GM18867 (cell line): Measurements from ENCODE around the gene AOPEP.
A peak's percentile ranks its signal among the peaks of the same experiment; 100 is the strongest.
"Not testable (repeated sequence)": the region's sequence is repeated elsewhere in the genome, so short reads cannot be mapped to it uniquely, and the experiment has no call there.

Experiments used
- ATAC-seq: cut with Tn5 transposase; IDR thresholded peaks from one replicate; pipeline ENCODE4 v1.9.1; 2021; ENCODE audit warnings: mild to moderate bottlenecking, moderate library complexity; ENCODE audit not compliant: unreplicated experiment

The AOPEP gene

DNA sequence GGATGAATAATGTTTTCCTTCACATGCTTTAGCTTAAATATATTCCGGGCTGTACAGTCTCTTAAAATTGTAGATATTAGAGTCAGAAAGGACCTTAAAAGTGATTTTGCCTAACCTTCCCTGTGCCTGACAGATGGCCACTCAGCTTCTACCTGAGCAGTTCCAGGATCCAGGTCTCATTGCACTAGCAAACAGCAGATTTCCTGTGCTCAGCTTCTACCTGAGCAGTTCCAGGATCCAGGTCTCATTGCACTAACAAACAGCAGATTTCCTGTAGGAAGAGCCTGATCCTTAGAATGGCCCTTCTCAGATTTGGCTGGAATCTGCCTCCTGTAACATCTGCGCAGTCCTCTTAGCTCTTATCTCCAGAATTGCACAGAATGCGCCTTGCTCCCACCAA lies 219.8 kb downstream of the AOPEP start:
- ATAC-seq: no peak

DNA sequence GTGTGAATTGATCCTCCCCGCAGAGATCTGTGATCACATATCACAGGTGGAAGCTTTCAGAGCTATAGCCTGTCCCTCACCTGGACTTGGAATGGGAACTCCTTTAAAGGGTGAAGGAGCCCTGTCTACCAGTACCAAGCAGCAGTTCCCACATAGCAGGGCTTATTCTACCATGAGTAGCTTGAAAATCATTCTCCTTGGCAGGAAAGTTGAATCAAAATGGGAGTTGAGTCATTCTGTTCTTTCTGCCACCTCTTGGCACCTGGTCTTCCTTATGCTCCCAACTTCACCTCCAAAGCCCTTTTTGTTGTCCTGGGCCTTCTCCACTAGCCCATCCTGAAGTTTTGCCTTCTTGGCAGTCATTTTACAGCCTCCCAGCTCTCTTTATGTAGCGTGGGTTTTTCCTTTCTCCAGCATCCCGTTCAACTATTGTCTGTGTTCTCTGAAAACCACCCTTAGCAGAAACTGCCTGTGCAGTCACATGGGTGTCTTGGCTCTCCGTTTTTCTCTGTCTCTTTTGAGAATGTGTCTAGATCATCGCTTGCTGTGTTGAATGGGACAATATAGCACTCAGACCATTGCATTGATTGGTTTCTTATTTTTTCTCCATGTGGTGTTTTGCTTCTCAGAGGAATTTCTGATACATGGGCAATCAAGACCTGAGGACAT lies 222.2 kb downstream of the AOPEP start:
- no peak for ATAC-seq

DNA sequence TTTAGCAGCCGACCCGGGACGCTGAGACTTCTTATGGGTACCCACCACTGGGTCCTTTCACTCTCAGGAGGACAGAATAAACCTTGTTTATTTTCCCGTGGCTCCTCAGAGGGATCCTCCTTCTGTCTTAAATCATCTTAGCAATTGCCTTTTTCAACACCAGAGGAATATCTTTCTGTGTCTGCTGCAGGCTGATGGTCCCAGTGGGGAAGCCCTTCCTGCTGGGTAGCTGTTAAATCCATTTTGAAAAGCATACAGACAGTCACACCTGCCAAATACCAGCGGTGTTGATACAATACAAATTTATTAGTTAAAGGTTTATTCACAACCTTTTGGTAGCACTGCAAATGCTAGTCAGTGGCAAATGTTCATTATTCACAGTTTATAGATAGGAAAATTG lies 222.9 kb downstream of the AOPEP start:
- ATAC-seq: no peak

DNA sequence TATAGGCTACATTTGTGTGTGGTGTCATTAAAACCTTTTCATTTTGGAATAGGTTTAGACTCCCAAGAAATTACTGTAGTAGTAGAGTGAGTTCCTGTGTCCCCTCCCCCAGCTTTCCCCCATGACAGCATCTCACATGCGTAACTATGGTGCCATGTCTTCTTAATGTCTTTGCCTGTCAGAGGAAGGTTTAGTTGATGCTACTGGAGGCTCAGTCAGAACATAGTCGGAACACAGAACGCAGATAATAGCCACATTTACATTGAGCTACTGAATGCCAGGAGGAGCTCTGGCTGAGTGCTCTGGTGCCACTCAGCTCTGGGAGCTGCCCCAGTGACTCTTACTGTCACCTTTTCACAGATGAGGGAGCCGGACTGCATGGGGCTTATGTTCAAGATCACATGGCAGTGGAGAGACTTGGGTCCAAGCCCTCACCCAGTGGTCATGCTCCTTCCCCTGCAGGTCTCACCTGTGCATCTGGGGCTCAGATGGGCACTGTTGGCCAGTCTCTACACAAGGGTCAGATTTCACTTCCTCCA lies 223.6 kb downstream of the AOPEP start:
- ATAC-seq: no peak

DNA sequence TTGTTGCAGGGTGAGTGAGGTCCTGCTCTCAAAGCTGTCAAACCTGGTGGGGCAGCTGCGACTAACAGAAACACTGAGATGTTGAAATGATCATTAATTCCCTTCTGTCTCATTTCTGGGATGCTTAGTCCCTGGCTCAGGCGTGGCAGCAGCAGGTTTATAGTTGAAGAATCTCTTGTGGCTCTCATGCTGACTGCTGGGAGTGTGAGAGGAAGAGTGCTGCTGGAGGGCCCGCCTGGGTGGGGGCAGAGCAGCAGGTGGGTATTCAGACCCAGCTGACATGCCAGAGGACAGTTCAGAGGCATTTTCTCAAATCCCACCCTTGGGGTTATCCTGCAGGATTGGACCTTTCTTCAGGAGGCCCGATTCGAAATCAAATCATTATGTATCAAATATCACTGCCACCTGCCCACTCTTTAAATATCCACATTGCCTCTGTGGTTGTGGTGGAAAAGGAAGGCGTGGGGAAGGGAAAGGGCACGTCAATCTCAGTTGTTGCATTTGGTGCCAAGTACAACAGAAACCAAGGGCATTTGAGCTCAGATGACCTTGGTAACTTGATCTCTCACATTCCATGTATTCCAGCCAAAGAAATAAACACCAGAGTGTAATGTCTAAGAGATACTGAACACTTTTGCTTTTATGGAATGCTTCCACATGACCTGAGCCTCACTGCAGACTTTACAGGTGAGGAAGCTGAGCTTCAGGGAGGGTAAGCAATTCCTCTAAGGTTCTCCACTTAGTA lies 224.3 kb downstream of the AOPEP start:
- ATAC-seq: no peak

DNA sequence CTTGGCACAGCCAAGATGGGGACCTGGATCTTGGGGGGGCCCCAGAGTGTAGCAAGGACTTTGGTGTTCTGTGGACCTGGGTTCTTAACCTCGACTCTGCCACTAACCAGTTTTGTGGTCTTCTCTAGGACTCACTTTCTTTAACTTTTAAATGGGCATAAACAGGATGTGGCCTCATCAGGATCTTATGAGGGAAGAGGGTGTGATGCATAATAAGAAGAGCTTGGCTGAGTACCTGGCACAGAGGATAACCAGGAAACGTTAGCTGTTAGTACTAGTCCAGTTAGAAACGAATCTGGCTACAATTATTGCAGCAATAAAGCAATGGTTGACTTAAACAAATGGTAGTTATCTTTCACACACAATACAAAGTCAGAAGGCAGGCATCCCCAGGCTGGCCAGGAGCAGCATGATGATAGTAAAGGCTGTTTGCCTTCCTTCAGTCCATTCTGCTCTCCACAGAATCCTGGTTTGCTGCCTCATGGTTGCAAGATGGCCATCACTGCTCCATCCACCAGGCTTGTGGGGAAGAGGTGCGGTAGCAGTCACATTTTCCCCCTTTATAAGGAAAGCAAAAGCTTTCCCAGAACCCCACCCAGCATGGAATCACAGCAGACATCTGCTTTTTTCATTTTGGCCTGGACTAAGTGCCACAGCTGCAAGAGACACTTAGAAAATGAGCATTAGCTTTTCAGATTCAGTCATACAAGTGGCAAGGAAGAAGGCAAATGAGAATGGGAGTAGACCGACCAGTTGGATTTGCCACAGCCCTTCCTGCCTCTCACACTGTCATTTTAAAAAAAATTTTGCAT lies 225.0 kb downstream of the AOPEP start:
- ATAC-seq: no peak

DNA sequence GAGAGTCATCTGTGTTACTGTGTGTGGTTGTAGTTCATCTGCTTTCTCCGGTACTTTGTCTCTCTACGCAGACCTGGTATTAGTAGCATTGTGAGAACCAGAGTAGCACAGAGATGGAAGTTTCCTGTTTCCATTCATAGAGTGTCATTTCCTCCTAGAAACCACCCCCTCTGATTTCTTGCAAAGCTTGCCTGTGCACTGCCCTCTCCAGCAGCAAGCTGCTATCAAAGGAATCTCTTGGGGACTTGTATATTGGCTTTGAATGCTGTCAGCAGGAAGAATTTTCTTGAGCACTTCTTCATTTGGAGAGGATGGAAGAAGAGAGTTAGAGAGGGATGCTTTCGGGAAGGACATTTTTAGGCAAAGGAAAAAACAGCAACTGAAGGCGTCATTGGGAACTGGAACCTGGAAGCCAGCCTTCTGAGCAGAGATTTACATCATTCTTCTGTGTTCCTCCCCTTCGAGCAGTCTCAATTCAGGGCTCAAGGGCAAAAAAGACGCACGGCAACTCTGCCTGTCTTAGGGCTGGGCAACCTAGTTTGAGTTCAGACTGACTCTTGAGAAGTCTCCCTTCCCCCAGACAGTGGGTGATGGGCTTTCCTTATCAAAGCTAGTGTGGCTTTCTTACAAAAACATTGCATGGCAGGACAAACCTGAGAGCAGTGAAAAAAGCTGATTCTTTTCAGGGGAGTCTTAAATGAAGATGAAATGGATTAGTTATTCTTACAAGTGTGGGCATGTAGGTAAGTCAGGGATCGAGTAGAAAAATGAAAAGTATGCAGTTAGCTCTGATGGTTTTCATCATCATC lies 226.3 kb downstream of the AOPEP start:
- peak; percentile 93 for ATAC-seq

DNA sequence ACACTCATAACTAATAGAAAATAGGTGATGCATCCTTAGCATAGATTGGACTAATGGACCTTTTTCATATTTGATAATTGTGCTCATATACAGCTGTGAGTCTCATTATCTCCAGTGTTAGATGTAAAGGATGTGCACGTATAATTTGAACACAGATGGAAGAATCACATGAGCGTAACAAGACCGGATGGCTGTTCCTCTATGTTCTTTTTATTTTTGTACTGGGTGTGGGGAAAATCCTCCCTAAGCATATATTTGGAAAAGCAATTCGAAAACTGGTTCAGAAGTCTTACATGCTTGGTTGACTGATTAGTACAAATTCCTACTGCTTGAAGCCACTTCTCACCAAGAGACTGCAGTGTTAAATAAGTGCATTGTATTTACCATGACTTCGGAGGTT lies 230.2 kb downstream of the AOPEP start:
- ATAC-seq: no peak

DNA sequence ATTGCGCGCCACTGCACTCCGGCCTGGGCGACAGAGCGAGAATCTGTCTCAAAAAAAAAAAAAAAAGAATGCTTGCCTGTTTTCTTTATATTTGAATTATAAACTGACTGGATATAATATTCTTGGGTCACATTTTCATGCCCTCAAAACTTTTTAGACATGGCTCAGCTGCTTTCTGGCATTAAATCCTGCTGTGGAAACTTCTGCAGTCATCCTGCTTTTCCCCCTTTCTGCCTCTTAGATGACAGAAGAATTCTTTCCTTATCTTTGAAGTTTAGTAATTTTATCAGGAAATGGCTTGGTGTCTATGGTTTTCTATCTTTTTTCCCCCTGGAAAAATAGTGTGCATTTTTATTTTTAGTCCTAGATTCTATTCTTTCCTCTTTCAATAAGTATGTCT lies 234.5 kb downstream of the AOPEP start:
- no peak for ATAC-seq

DNA sequence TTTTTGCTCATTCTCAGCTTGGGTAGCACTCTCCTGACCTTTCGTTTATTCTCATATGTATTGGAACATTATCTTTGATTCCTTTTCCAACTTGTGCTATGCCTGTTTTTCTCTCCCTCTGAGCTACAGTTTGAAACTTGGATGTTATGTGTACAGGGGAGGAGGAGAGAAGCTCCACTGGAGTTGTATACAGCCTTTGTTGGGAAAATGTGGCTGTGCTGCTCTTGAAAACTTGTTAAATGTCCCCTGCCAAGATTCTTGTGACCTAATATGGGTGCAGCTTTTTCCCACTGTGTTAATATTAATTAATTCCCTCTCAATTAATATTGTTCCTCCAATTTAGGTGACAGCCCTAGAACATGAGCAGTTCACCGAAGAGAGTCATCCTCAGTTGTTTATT lies 235.4 kb downstream of the AOPEP start:
- ATAC-seq: no peak

DNA sequence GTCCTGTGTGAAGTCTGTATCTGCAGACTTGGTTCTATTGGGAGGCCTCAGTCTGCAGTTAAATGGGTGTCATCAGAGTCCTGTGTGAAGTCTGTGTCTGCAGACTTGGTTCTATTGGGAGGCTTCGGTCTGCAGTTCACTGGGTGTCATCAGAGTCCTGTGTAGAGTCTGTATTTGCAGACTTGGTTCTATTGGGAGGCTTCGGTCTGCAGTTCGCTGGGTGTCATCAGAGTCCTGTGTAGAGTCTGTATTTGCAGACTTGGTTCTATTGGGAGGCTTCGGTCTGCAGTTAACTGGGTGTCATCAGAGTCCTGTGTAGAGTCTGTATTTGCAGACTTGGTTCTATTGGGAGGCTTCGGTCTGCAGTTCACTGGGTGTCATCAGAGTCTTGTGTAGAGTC lies 239.1 kb downstream of the AOPEP start:
- ATAC-seq: not testable (repeated sequence)

DNA sequence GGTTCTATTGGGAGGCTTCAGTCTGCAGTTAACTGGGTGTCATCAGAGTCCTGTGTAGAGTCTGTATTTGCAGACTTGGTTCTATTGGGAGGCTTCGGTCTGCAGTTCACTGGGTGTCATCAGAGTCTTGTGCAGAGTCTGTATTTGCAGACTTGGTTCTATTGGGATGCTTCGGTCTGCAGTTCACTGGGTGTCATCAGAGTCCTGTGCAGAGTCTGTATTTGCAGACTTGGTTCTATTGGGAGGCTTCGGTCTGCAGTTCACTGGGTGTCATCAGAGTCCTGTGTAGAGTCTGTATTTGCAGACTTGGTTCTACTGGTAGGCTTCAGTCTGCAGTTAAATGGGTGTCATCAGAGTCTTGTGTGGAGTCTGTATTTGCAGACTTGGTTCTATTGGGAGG lies 239.5 kb downstream of the AOPEP start:
- not testable (repeated sequence) for ATAC-seq

DNA sequence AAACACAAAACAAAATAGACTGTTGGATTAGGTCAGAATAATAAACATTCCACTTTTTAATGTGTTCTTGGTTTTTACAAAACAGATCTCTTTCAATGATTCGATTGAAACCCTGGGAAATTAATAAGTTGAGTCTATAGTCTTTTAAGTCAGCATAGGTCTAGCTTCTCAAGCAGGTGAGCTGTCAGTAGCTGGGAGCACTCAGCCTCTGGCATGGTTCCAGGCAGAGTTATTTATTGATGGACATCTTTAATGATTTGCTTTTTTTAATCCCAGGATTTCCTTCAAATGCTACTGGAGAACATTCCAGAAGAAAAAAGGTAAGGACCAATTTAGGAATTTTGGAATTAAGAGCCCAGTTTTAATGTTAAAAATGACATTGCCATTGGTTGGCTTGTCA lies 241.0 kb downstream of the AOPEP start:
- ATAC-seq: no peak

DNA sequence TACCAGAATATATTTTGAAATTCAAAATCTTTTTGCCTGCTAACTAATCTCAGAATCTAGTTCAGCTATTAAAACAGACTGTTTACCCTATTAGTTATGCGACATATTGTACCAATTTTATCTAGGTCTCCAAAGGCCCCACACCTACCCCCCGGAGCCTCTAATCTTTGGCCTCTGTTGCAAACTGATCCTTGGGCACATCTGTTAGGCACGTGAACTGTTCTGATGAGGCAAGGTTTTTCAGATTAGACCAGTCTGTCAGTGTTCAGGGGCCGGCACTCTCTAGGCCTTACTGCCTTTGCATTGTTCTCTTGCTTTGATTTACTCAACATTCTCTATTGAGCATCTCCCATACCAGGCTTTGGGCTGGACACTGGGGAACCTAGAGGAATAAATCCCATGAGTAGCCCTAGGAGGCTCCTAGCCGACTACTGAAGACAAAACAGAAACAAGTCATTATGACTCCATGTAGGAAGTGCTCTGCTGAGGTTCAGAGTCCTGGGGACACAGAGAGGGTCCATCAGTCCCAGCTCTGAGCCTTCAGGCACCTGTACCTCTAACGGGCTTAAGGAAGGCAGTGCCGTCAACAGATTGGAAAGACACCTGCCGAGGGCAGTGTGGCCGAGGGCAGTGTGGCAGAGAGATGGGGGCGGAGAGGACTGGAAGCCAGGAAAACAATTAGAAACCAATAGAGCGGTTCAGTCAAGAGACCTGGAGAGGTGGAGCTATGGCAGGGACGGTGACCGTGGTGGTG lies 245.1 kb downstream of the AOPEP start:
- no peak for ATAC-seq

DNA sequence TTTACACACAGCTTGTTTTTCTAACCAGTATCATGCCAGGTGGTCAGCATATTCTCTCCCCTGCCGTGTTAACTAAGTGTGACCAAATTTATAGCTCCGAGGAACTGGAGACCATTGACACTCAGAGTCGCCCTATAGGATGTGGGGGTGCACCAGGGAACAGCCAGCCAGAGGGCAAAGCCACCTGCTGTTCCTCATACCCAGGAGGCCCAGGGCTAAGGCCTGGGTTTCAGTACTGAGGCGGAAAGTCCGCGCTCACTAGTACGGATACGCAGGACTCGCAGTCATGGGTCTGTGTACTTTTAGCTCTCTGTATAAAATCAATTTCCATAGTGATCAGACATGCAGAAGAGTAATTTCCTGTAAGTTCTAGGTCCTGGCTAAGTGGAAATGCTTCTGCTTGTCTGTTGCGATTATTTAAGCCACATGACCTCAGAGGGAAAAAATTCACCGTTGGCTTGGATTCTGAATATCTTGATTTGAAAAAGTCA lies 247.0 kb downstream of the AOPEP start:
- no peak for ATAC-seq

DNA sequence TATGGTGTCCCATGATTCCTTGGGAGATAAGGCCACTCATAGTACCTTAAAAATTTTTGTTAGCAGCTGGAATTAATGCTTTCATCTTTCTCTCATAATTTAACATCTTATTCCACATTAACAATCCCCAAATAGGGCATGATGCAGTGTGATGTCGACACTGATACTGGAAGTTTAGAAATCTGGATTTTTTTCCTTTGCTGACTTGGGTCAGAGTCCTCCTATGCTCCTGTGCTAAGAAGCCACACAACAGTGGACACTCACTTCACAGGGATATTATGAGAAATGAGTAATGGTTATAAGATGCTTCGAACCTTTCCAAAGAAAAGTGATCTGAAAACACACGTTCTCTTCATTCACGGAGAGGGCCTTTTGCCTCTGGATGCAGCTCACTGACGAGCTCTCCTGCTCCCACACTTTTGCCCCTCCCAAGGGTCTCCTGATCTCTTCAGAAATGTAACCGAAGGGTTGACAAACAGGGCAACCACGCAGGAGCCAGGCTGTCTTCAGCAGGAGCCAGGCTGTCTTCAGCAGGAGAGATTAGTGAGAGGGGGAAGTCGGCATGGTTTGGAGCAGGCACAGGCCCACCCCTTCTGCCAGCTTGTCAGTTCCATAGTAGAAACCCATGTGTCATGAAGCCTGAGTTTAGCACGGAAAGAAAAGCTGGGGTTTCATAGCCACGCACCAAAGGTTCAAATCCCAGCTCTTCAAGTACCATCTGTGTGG lies 247.8 kb downstream of the AOPEP start:
- ATAC-seq: no peak

DNA sequence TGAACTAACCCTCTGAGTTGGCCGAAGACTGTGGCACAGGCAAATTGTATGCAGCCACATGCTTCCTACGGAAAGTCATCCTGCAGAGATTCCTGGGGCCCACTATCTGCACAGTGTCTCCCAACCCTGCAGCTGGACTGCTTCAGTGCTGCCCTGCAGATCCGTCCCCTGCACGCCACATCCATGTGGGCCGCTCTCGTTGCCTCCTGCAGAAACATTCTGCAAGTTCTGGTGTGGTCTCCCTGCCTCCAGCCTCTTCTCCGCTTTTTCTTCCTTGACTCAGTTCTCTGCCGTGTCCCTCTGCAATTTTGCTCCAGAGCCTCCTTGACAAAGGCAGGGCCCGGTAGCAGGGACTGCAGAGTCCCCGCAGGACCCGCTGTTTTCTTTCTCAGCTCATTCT lies 249.0 kb downstream of the AOPEP start:
- no peak for ATAC-seq

DNA sequence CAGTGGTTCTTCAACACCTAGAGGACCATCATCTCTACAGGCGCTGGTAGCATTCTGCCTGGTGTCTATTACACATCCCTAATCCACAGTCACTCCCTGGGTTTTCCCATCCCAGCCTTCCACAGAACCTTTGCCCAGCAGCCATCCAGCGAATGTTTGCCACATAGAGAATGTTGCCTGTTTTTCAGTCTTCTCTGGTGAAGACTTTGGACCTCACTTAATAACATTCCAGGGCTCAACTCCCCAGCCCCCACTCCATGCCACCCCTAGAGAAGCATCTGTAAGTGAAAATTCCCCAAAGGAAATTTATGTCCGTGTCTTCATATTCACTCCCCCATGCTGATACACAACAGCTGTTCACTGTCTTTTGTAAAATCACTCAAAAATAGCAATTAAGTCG lies 249.6 kb downstream of the AOPEP start:
- ATAC-seq: no peak

DNA sequence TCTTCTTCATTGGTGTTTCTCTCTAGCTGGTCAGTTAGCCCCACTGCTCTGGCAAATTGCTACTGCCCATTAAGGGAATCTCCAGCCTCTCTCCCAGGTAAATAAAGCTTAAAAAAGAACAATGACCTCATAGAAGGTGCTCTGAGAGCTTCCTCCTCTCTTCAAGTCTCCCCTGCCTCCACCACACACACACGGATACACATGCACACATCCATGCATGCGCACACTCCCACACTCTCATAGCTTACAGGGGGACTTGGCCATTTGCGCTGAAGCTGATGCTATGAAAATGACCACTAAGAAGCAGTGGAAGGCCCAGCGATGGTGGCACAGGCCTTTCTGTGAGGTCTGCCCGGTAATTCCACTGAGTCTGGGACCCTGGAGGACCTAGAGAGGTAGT lies 250.9 kb downstream of the AOPEP start:
- no peak for ATAC-seq
